ENCODE data around the gene DCAF15. TPM values are rescaled to one million over a fixed set of nuclear protein-coding genes. Genes with fewer than 3 reads are reported as not detected.

DCAF15 gene
- total and polyA plus RNA-seq, 2 donors (not counting 3 experiments of a cell fraction or from before 2014, with no cell fraction given) = 41.9 to 42.4 TPM

- H3K36me3 ChIP-seq (ENCODE audit: control insufficient read depth in 2 of 2, extremely low read depth in 1 of 2, insufficient read depth in 2 of 2, low read length in 2 of 2) = peaks cover 5 to 28% of the 10 kb centered on the region in 2 experiments
- no peaks in the 10 kb centered on the region for H3K9me3 ChIP-seq (replicated peaks; ENCODE audit: control insufficient read depth, insufficient read depth, low read length)
- H4K20me1 ChIP-seq (replicated peaks; ENCODE audit: control insufficient read depth, extremely low read depth, insufficient read depth, low read length) = no peaks in the 10 kb centered on the region
- no peaks in the 10 kb centered on the region for H3K79me2 ChIP-seq (ENCODE audit: control insufficient read depth, insufficient read depth, low read length)
- H3K27me3 ChIP-seq (ENCODE audit: control insufficient read depth in 2 of 2, insufficient read depth in 2 of 2, low read length in 2 of 2) = no peaks in the 10 kb centered on the region
- H3K9me1 ChIP-seq (replicated peaks; ENCODE audit: control insufficient read depth, extremely low read depth, insufficient read depth, low read length) = no peaks in the 10 kb centered on the region
- BruUV-seq (replicated peaks) = no TSS peak
- H2AFZ ChIP-seq (ENCODE audit: low read depth, low read length) = no peak overlapping the region
- no peaks in the 10 kb centered on the region for H3K4me1 ChIP-seq (ENCODE audit: control insufficient read depth, extremely low read depth, insufficient read depth, low read length)
- no peak for FAIRE-seq
- intact Hi-C loops (cut with micrococcal nuclease) = no loop called here
- DNase-seq (ENCODE audit: low read depth, low spot score) = no peak
- no peak overlapping the region for H3K9ac ChIP-seq (replicated peaks; ENCODE audit: extremely low read depth, insufficient read depth, low read length)
- H3K27ac ChIP-seq (ENCODE audit: insufficient read depth, low read depth, low read length) = no peak overlapping the region
- CTCF ChIA-PET = interaction anchor here (0.9 kb wide), 1 partner anchor 138 kb away, joined by 3 read pairs; no protein-coding TSS in a partner anchor
- H3K4me3 ChIP-seq (replicated peaks in 1 of 3; ENCODE audit: insufficient read depth in 1 of 3, low read depth in 1 of 3, low read length in 3 of 3) = no peak overlapping the region
- TF ChIP-seq CTCF (IDR thresholded peaks at IDR 0.05; ENCODE audit: extremely low read depth in 1 of 2, insufficient read depth in 1 of 2, low read depth in 1 of 2, low read length in 2 of 2) (no peak), GATA2 (IDR thresholded peaks at IDR 0.05; ENCODE audit: insufficient read depth, insufficient read length, low read depth, low read length) (no peak), POLR2AphosphoS5 (IDR thresholded peaks at IDR 0.05; ENCODE audit: insufficient read depth, low read depth, low read length) (no peak), EZH2 (IDR thresholded peaks at IDR 0.05; ENCODE audit: borderline replicate concordance, low read depth, low read length, severe bottlenecking) (no peak), MYC (IDR thresholded peaks at IDR 0.05; ENCODE audit: low read depth, low read length) (no peak), MAX (IDR thresholded peaks at IDR 0.05; ENCODE audit: insufficient read depth, insufficient read length) (no peak), JUN (IDR thresholded peaks at IDR 0.05; ENCODE audit: borderline replicate concordance, insufficient read depth, insufficient read length, low read depth) (no peak), FOS (IDR thresholded peaks at IDR 0.05; ENCODE audit: borderline replicate concordance, insufficient read depth, low read length) (no peak), POLR2A (IDR thresholded peaks at IDR 0.05; ENCODE audit: low read depth, low read length) (no peak)
- H3K4me2 ChIP-seq (ENCODE audit: insufficient read depth, low read length) = no peak overlapping the region
- dilution Hi-C loops (cut with MboI; ENCODE audit: extremely low pct_ligation_motif_present, low sequenced_read_pairs) = no loop called here
- POLR2A ChIA-PET = interaction anchor here (0.6 kb wide), 1 partner anchor 15 kb away, joined by 4 read pairs; no protein-coding TSS in a partner anchor
These were observed 31.8 kb upstream of the DCAF15 start for GRCh38 chr19:13920524-13920923.
